CD4-positive, alpha-beta memory T cell (primary cell): Measurements from ENCODE around the gene GPR132. TPM values are rescaled to one million over a fixed set of nuclear protein-coding genes. Genes with fewer than 3 reads are reported as not detected.
A peak's percentile ranks its signal among the peaks of the same experiment; 100 is the strongest.

Experiments
- CTCF ChIA-PET: fragments of 350-600 bp; sonication (Branson Sonifier 250); formaldehyde crosslinking; loops from one replicate; lab custom pipeline; 2021; ENCODE audit warnings: inconsistent platforms; ENCODE audit not compliant: partially characterized antibody; lab: Charles Lee
- POLR2A ChIA-PET: fragments of 350-600 bp; sonication (Branson Sonifier 250); formaldehyde crosslinking; loops from one replicate; lab custom pipeline; 2021; ENCODE audit not compliant: partially characterized antibody; lab: Charles Lee
- DNase-seq, 5 donors: peaks; one replicate each; pipeline versions ENCODE4 v3.0.0 to v3.0.0-alpha.2; 2020 to 2022; ENCODE audit warnings: mixed read lengths in 1 of 5
- H3K27ac ChIP-seq: one replicate; pipeline ENCODE4 v1.7.0; 2013; ENCODE audit warnings: low read depth, low read length
- H3K27me3 ChIP-seq: 2 replicates; pipeline ENCODE4 v1.7.0; 2013; ENCODE audit warnings: mild to moderate bottlenecking, low read length, moderate library complexity; ENCODE audit not compliant: insufficient read depth
- H3K36me3 ChIP-seq: 2 replicates; pipeline ENCODE4 v1.7.0; 2013; ENCODE audit warnings: mild to moderate bottlenecking, low read length, moderate library complexity; ENCODE audit not compliant: insufficient read depth
- H3K4me1 ChIP-seq: 2 replicates; pipeline ENCODE4 v1.7.0; 2013; ENCODE audit warnings: mild to moderate bottlenecking, low read length, moderate library complexity; ENCODE audit not compliant: insufficient read depth
- H3K4me3 ChIP-seq, 2 donors: one replicate each; pipeline ENCODE4 v1.7.0; 2013; ENCODE audit warnings: low read length in 2 of 2, mild to moderate bottlenecking in 1 of 2
- H3K9me3 ChIP-seq, 2 donors: one replicate each; pipeline ENCODE4 v1.7.0; 2013; ENCODE audit warnings: low read length in 2 of 2, control low read depth in 1 of 2; ENCODE audit not compliant: control insufficient read depth in 1 of 2
- H3K27ac Mint-ChIP-seq, 7 donors: one replicate each; pipeline ENCODE4 v1.8.0; 2020 to 2021; ENCODE audit warnings: mixed read lengths in 7 of 7, mild to moderate bottlenecking in 6 of 7, inconsistent platforms in 3 of 7, moderate library complexity in 3 of 7
- H3K27me3 Mint-ChIP-seq, 2 donors: one replicate each; pipeline ENCODE4 v1.8.0; 2020 to 2021; ENCODE audit warnings: mixed read lengths in 2 of 2
- H3K36me3 Mint-ChIP-seq, 2 donors: one replicate each; pipeline ENCODE4 v1.8.0; 2020 to 2021; ENCODE audit warnings: mixed read lengths in 2 of 2, inconsistent platforms in 1 of 2, mild to moderate bottlenecking in 1 of 2
- H3K4me1 Mint-ChIP-seq, 4 donors: one replicate each; pipeline ENCODE4 v1.8.0; 2020 to 2021; ENCODE audit warnings: mixed read lengths in 4 of 4, mild to moderate bottlenecking in 1 of 4
- H3K4me3 Mint-ChIP-seq, 8 donors: one replicate each; pipeline ENCODE4 v1.8.0; 2020 to 2021; ENCODE audit warnings: mixed read lengths in 8 of 8, mild to moderate bottlenecking in 7 of 8, moderate library complexity in 6 of 8, inconsistent platforms in 3 of 8
- H3K9me3 Mint-ChIP-seq, 8 donors: one replicate each; pipeline ENCODE4 v1.8.0; 2020 to 2021; ENCODE audit warnings: mixed read lengths in 8 of 8, mild to moderate bottlenecking in 5 of 8, inconsistent platforms in 3 of 8, moderate library complexity in 1 of 8
- intact Hi-C: fragments of 100-400 bp; cut with micrococcal nuclease; formaldehyde crosslinking; loops from one replicate; pipeline ENCODE4 v1.15.1; 2023
- polyA plus RNA-seq, 2 donors: library from polyadenylated mRNA; unstranded; fragments of 300-500 nt; fragmentation: Illumina TruSeq; gene quantifications; one replicate each; pipeline ENCODE4 v1.2.3, GENCODE V29; 2021
- total RNA-seq, 2 experiments: library from RNA; stranded (reverse); gene quantifications; one replicate each; pipeline ENCODE4 v1.2.3, GENCODE V29; 2021

Gene GPR132
- total and polyA plus RNA-seq, 4 experiments from 2014 or later = 4.9 to 49.2 (median 43.7) TPM

GRCh38 chr14:105025429-105025828, 39.8 kb downstream of the GPR132 start:
- Mint-ChIP-seq H3K4me3 (peak overlapping the region in 2 of 8 donors; percentile 26 to 82), H3K4me1 (peaks cover 14 to 52% (median 29%) of the 10 kb centered on the region in 4 donors), H3K9me3 (no peaks in the 10 kb centered on the region), H3K27me3 (no peaks in the 10 kb centered on the region), H3K27ac (peak overlapping the region; percentile 48 to 93 (median 87)), H3K36me3 (peaks cover 3 to 6% of the 10 kb centered on the region in 2 donors)
- Histone ChIP-seq H3K27me3 (no peaks in the 10 kb centered on the region), H3K9me3 (no peaks in the 10 kb centered on the region), H3K4me1 (peaks cover 40% of the 10 kb centered on the region), H3K27ac (no peak overlapping the region), H3K4me3 (no peak overlapping the region), H3K36me3 (no peaks in the 10 kb centered on the region)
- intact Hi-C loops = no loop called here
- ChIA-PET CTCF (interaction anchor here (0.7 to 3.5 kb wide), 5 partner anchors 10 to 65 kb away, joined by 3 to 17 read pairs (median 7); no protein-coding TSS in a partner anchor), POLR2A (interaction anchor here (1.0 to 2.3 kb wide), 5 partner anchors 10 to 42 kb away, joined by 3 to 12 read pairs (median 3); no protein-coding TSS in a partner anchor)
- no peak for DNase-seq

- Histone ChIP-seq H3K27ac (peak overlapping the region; percentile 14), H3K9me3 (no peaks in the 10 kb centered on the region), H3K36me3 (no peaks in the 10 kb centered on the region), H3K4me1 (peaks cover 53% of the 10 kb centered on the region), H3K4me3 (no peak overlapping the region), H3K27me3 (no peaks in the 10 kb centered on the region)
- no peaks in the 10 kb centered on the region for H3K9me3 Mint-ChIP-seq
- DNase-seq = no peak
- intact Hi-C loops = loop anchor here (5.0 kb wide), 2 partner anchors 272 to 1307 kb away; partner anchors contain the start of genes SIVA1, XRCC3 and ZFYVE21
- H3K27ac Mint-ChIP-seq = peak overlapping the region in 6 of 7 donors; percentile 4 to 93 (median 57)
- ChIA-PET POLR2A (no interaction called here), CTCF (interaction anchor here (1.1 to 6.6 kb wide), 2 partner anchors 21 to 47 kb away, joined by 3 to 46 read pairs; no protein-coding TSS in a partner anchor)
- peaks cover 3 to 11% of the 10 kb centered on the region in 2 donors for H3K36me3 Mint-ChIP-seq
- peaks cover 0 to 1% of the 10 kb centered on the region in 2 donors for H3K27me3 Mint-ChIP-seq
- H3K4me1 Mint-ChIP-seq = peaks cover 20 to 66% (median 41%) of the 10 kb centered on the region in 4 donors
- peak overlapping the region in 2 of 8 donors; percentile 17 to 54 for H3K4me3 Mint-ChIP-seq
Measured at GRCh38 chr14:105023791-105024480, 41.3 kb downstream of the GPR132 start.

GRCh38 chr14:105023144-105023543, 42.1 kb downstream of the GPR132 start:
- no peak overlapping the region for H3K4me3 ChIP-seq
- peaks cover 0 to 1% of the 10 kb centered on the region in 2 donors for H3K27me3 Mint-ChIP-seq
- no peaks in the 10 kb centered on the region for H3K27me3 ChIP-seq
- H3K36me3 ChIP-seq = no peaks in the 10 kb centered on the region
- peak overlapping the region in 1 of 8 donors; percentile 54 for H3K4me3 Mint-ChIP-seq
- no peak for DNase-seq
- no peaks in the 10 kb centered on the region for H3K9me3 Mint-ChIP-seq
- H3K9me3 ChIP-seq = no peaks in the 10 kb centered on the region
- H3K27ac Mint-ChIP-seq = peak overlapping the region in 5 of 7 donors; percentile 63 to 93 (median 74)
- H3K36me3 Mint-ChIP-seq = peaks cover 3 to 12% of the 10 kb centered on the region in 2 donors
- CTCF ChIA-PET = interaction anchor here (1.1 to 6.6 kb wide), 3 partner anchors 9 to 46 kb away, joined by 3 to 46 read pairs (median 3); no protein-coding TSS in a partner anchor
- POLR2A ChIA-PET = interaction anchor here (0.7 to 1.0 kb wide), 2 partner anchors 11 to 40 kb away, joined by 3 to 4 read pairs; no protein-coding TSS in a partner anchor
- peaks cover 19 to 74% (median 45%) of the 10 kb centered on the region in 4 donors for H3K4me1 Mint-ChIP-seq
- no peak overlapping the region for H3K27ac ChIP-seq
- intact Hi-C loops = loop anchor here (5.0 kb wide), 2 partner anchors 271 to 1306 kb away; partner anchors contain the start of genes SIVA1, XRCC3 and ZFYVE21
- peaks cover 60% of the 10 kb centered on the region for H3K4me1 ChIP-seq

- peak overlapping the region in 1 of 2 donors; percentile 61 for H3K4me3 ChIP-seq
- H3K27me3 ChIP-seq = no peaks in the 10 kb centered on the region
- Mint-ChIP-seq H3K36me3 (peaks cover 0 to 12% of the 10 kb centered on the region in 2 donors), H3K27me3 (peaks cover 0 to 1% of the 10 kb centered on the region in 2 donors), H3K4me3 (peak overlapping the region; percentile 8 to 94 (median 90)), H3K9me3 (no peaks in the 10 kb centered on the region), H3K27ac (peak overlapping the region in 6 of 7 donors; percentile 35 to 97 (median 94)), H3K4me1 (peaks cover 23 to 82% (median 51%) of the 10 kb centered on the region in 4 donors)
- DNase-seq = no peak
- H3K9me3 ChIP-seq = no peaks in the 10 kb centered on the region
- ChIA-PET POLR2A (interaction anchor here (0.6 to 4.9 kb wide), 4 partner anchors 8 to 41 kb away, joined by 3 to 70 read pairs (median 18); partner anchors contain the start of genes CLBA1 and GPR132), CTCF (interaction anchor here (1.4 to 6.6 kb wide), 3 partner anchors 10 to 23 kb away, joined by 3 to 46 read pairs (median 3); no protein-coding TSS in a partner anchor)
- intact Hi-C loops = loop anchor here (5.0 kb wide), 2 partner anchors 270 to 1305 kb away; partner anchors contain the start of genes SIVA1, XRCC3 and ZFYVE21
- H3K36me3 ChIP-seq = no peaks in the 10 kb centered on the region
- peak overlapping the region; percentile 61 for H3K27ac ChIP-seq
- peaks cover 67% of the 10 kb centered on the region for H3K4me1 ChIP-seq
Measured at GRCh38 chr14:105022276-105022670, 43.0 kb downstream of the GPR132 start.

- H3K27ac Mint-ChIP-seq = peak overlapping the region; percentile 92 to 97 (median 94)
- no peak for DNase-seq
- H3K27me3 Mint-ChIP-seq = peaks cover 0 to 1% of the 10 kb centered on the region in 2 donors
- peaks cover 0 to 12% of the 10 kb centered on the region in 2 donors for H3K36me3 Mint-ChIP-seq
- H3K4me1 ChIP-seq = peaks cover 68% of the 10 kb centered on the region
- H3K27me3 ChIP-seq = no peaks in the 10 kb centered on the region
- H3K9me3 Mint-ChIP-seq = no peaks in the 10 kb centered on the region
- intact Hi-C loops = loop anchor here (1.0 to 5.0 kb wide), 10 partner anchors 12 to 1304 kb away; partner anchors contain the start of genes BRF1, CLBA1, GPR132 and SIVA1
- ChIA-PET POLR2A (interaction anchor here (0.6 to 4.9 kb wide), 11 partner anchors 7 to 279 kb away, joined by 3 to 70 read pairs (median 8); partner anchors contain the start of genes BRF1, CLBA1 and GPR132), CTCF (interaction anchor here (1.3 to 6.6 kb wide), 4 partner anchors 10 to 44 kb away, joined by 3 to 46 read pairs (median 4); partner anchors contain the start of gene GPR132)
- H3K9me3 ChIP-seq = no peaks in the 10 kb centered on the region
- H3K4me1 Mint-ChIP-seq = peaks cover 24 to 82% (median 53%) of the 10 kb centered on the region in 4 donors
- peak overlapping the region; percentile 61 for H3K27ac ChIP-seq
- H3K4me3 Mint-ChIP-seq = peak overlapping the region; percentile 88 to 94 (median 90)
- peak overlapping the region; percentile 61 to 71 for H3K4me3 ChIP-seq
- H3K36me3 ChIP-seq = no peaks in the 10 kb centered on the region
Measured at GRCh38 chr14:105021656-105022275, 43.5 kb downstream of the GPR132 start.

GRCh38 chr14:105020815-105021655, 44.2 kb downstream of the GPR132 start, which contains the start of gene CDCA4:
Gene CDCA4 (minus strand): TSS chr14:105021083. CDS start chr14:105011929, 9,154 bp downstream.
- Mint-ChIP-seq H3K27ac (peak within 1 kb of the TSS; percentile 94 to 97 (median 96)), H3K4me1 (peaks cover 29 to 84% (median 57%) of the 10 kb centered on the region in 4 donors), H3K36me3 (peaks cover under 1 to 10% of the 10 kb centered on the region in 2 donors), H3K27me3 (peaks cover 0 to 1% of the 10 kb centered on the region in 2 donors), H3K4me3 (peak within 1 kb of the TSS; percentile 92 to 98 (median 94)), H3K9me3 (no peaks in the 10 kb centered on the region)
- Histone ChIP-seq H3K27ac (peak within 1 kb of the TSS; percentile 75), H3K9me3 (no peaks in the 10 kb centered on the region), H3K4me3 (peak within 1 kb of the TSS; percentile 69 to 71), H3K4me1 (peaks cover 72% of the 10 kb centered on the region), H3K36me3 (no peaks in the 10 kb centered on the region), H3K27me3 (no peaks in the 10 kb centered on the region)
- intact Hi-C loops = loop anchor here (1.0 to 5.0 kb wide), 10 partner anchors 12 to 1304 kb away; partner anchors contain the start of genes BRF1, CLBA1, GPR132 and SIVA1
- POLR2A ChIA-PET = interaction anchor here (0.7 to 4.9 kb wide), 21 partner anchors 8 to 464 kb away, joined by 3 to 70 read pairs (median 4); partner anchors contain the start of genes BRF1, CLBA1, GPR132 and PACS2
- CTCF ChIA-PET = interaction anchor here (0.7 to 6.6 kb wide), 6 partner anchors 10 to 44 kb away, joined by 3 to 46 read pairs (median 4); partner anchors contain the start of genes CLBA1 and GPR132
- DNase-seq = peak; percentile 94 to 98 (median 97)
